ENCODE measurements around the gene NAXE.

NAXE gene

GRCh38 chr1:156560585-156561163 is 30.9 kb upstream of the NAXE start:
- H3K79me2 ChIP-seq (ENCODE audit: insufficient read depth, low read length) = no peaks in the 10 kb centered on the region
- no peaks in the 10 kb centered on the region for H3K9me2 ChIP-seq (ENCODE audit: low read depth, low read length)
- H3K36me3 ChIP-seq (ENCODE audit: insufficient read depth, low read length) = no peaks in the 10 kb centered on the region
- no peaks in the 10 kb centered on the region for H3F3A ChIP-seq (ENCODE audit: insufficient read depth, low read length)
- no peak overlapping the region for H3K9ac ChIP-seq (ENCODE audit: low read length)
- no peak overlapping the region for H3K4me2 ChIP-seq (ENCODE audit: low read length)
- TF ChIP-seq EZH2 (IDR thresholded peaks at IDR 0.05; ENCODE audit: borderline replicate concordance, low read length) = no peak
- no peak for TF ChIP-seq CTCF (IDR thresholded peaks at IDR 0.05; ENCODE audit: low read length)
- no peaks in the 10 kb centered on the region for H3K9me3 ChIP-seq (ENCODE audit: low read length)
- H3K4me1 ChIP-seq (ENCODE audit: insufficient read depth, low read length, severe bottlenecking) = no peaks in the 10 kb centered on the region
- peaks cover 4% of the 10 kb centered on the region; the same call in 1 of the 2 replicates for H3K27me3 ChIP-seq (ENCODE audit: insufficient read depth, low read length)
- H3K27ac ChIP-seq (ENCODE audit: low read depth, low read length, poor library complexity, severe bottlenecking) = no peak overlapping the region
- no peak overlapping the region for H2AFZ ChIP-seq (ENCODE audit: low read length)
- no peaks in the 10 kb centered on the region for H4K20me1 ChIP-seq (ENCODE audit: insufficient read depth, low read length)
- no peak overlapping the region for H3K4me3 ChIP-seq (ENCODE audit: low read depth, low read length, poor library complexity, severe bottlenecking)

DNA sequence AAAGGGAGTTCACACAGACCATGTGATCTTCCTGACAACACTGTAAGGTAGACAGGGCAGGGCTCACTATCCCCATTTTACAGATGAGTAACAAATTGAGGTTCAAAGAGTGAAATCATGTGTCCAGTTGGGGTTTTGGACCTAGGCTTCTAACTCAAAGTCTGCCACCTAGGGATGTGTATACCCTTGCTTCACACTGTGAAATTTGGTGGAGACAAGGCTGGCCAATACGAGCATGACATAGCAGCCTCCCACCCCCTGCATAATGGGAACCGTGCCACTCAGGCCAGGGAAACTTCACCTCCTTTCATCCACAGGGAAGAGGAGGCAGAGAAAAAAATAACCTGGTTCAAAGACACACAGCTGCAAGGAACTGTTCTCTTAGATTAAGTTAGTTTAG is 26.1 kb upstream of the NAXE start:
- no peaks in the 10 kb centered on the region for H3K36me3 ChIP-seq (ENCODE audit: insufficient read depth, low read length)
- H2AFZ ChIP-seq (ENCODE audit: low read length) = no peak overlapping the region
- no peaks in the 10 kb centered on the region for H3K79me2 ChIP-seq (ENCODE audit: insufficient read depth, low read length)
- H3K9ac ChIP-seq (ENCODE audit: low read length) = no peak overlapping the region
- H3K4me1 ChIP-seq (ENCODE audit: insufficient read depth, low read length, severe bottlenecking) = no peaks in the 10 kb centered on the region
- peaks cover 17% of the 10 kb centered on the region; the same call in 1 of the 2 replicates for H3K27me3 ChIP-seq (ENCODE audit: insufficient read depth, low read length)
- TF ChIP-seq EZH2 (IDR thresholded peaks at IDR 0.05; ENCODE audit: borderline replicate concordance, low read length) = no peak
- TF ChIP-seq CTCF (IDR thresholded peaks at IDR 0.05; ENCODE audit: low read length) = no peak
- no peak overlapping the region for H3K4me2 ChIP-seq (ENCODE audit: low read length)
- no peak overlapping the region for H3K27ac ChIP-seq (ENCODE audit: low read depth, low read length, poor library complexity, severe bottlenecking)
- no peaks in the 10 kb centered on the region for H3F3A ChIP-seq (ENCODE audit: insufficient read depth, low read length)
- H3K9me2 ChIP-seq (ENCODE audit: low read depth, low read length) = no peaks in the 10 kb centered on the region
- no peaks in the 10 kb centered on the region for H3K9me3 ChIP-seq (ENCODE audit: low read length)
- no peaks in the 10 kb centered on the region for H4K20me1 ChIP-seq (ENCODE audit: insufficient read depth, low read length)
- H3K4me3 ChIP-seq (ENCODE audit: low read depth, low read length, poor library complexity, severe bottlenecking) = no peak overlapping the region

GRCh38 chr1:156566436-156566835 is 25.1 kb upstream of the NAXE start:
- H3K9me2 ChIP-seq (ENCODE audit: low read depth, low read length) = no peaks in the 10 kb centered on the region
- H3K4me3 ChIP-seq (ENCODE audit: low read depth, low read length, poor library complexity, severe bottlenecking) = no peak overlapping the region
- H3K9ac ChIP-seq (ENCODE audit: low read length) = no peak overlapping the region
- H2AFZ ChIP-seq (ENCODE audit: low read length) = no peak overlapping the region
- H3K79me2 ChIP-seq (ENCODE audit: insufficient read depth, low read length) = no peaks in the 10 kb centered on the region
- H3K4me2 ChIP-seq (ENCODE audit: low read length) = no peak overlapping the region
- H3K36me3 ChIP-seq (ENCODE audit: insufficient read depth, low read length) = no peaks in the 10 kb centered on the region
- no peak for TF ChIP-seq CTCF (IDR thresholded peaks at IDR 0.05; ENCODE audit: low read length)
- no peak for TF ChIP-seq EZH2 (IDR thresholded peaks at IDR 0.05; ENCODE audit: borderline replicate concordance, low read length)
- H3K9me3 ChIP-seq (ENCODE audit: low read length) = no peaks in the 10 kb centered on the region
- H3K4me1 ChIP-seq (ENCODE audit: insufficient read depth, low read length, severe bottlenecking) = no peaks in the 10 kb centered on the region
- no peaks in the 10 kb centered on the region for H3F3A ChIP-seq (ENCODE audit: insufficient read depth, low read length)
- H3K27ac ChIP-seq (ENCODE audit: low read depth, low read length, poor library complexity, severe bottlenecking) = no peak overlapping the region
- H3K27me3 ChIP-seq (ENCODE audit: insufficient read depth, low read length) = peaks cover 19% of the 10 kb centered on the region; the same call in 1 of the 2 replicates
- H4K20me1 ChIP-seq (ENCODE audit: insufficient read depth, low read length) = no peaks in the 10 kb centered on the region
